Ecto neural progenitor cell (in vitro differentiated cells): ENCODE data around the gene ORAI3.

Source experiments
- DNase-seq: peaks from one replicate; pipeline ENCODE4 v3.0.0-alpha.2; 2018; ENCODE audit warnings: low spot score

The ORAI3 gene

DNA sequence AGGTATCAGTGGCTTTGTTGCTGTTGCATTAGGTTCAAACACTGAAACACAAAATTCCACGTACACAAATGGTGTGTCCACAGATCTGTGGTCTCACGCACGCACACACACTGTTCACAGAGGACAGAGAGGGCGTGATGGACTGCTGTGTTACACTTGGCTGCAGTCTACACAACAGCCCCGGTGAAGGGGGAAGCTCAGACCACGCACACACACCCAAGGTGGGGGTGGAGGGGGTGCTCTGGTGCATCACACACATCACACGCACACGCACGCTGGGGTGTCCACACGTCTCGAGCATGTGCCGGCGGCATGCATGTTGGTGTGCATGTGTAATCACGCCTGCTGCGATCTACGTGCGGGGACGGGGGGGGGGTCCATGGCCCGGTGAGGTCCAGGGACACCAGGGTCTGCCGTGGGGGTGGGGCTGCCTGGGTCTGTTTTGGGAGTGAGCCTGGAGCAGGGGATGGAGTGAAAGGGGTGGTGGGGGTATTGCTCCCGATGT, 43.5 kb downstream of the ORAI3 start:
- no peak for DNase-seq

DNA sequence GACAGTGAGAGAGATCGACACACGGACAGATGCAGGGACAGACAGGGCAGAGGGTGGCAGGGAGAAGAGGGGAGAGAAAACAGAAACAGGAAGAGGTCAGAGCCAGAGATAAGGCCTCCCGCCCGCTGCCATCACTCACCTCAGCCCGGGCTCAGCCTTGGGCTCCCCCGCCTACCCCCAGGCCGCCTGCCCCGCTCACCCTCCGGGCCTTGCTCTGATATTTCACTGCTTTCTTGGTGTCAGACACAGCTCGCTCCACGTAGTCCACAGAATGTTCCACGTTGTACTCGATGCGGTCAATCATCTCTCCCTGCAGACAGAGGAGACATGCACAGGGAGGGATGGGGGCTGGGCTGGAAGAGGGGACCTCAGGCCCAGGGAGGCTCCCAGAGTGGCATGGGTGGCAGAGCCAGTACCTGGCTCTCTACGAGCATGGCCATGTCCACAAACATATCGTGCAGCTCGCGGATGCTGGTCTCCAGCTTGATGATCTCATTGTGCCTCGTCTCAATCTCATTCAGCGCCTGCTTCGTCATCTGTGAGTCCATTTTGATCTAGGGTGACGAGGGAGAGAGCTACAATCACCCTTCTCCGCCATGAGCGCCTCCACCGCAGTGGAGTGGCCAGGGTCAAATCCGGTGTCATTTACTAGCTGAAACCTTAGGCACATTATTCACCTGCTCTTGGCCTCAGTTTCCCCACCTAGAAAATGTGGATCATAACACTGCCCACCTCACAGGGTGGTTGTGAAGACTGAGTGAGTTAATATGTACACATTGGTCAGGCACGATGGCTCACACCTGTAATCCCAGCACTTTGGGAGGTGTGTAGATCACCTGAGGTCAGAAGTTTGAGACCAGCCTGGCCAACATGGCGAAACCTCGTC, 44.3 kb downstream of the ORAI3 start:
- DNase-seq, result no peak

DNA sequence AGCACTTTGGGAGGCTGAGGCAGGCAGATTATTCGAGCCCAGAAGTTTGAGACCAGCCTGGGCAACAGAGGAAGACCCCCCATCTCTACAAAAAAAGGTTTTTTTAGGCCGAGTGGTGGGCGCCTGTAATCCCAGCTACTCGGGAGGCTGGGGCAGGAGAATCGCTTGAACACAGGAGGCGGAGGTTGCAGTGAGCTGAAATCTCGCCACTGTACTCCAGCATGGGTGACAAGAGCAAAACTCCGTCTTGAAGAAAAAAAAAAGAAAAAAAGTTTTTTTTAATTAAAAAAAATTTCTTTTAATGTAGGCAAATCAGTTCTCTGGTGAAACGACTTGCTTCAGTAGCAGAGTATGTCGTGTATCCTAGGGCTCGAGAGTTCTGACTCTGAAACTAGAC, 47.1 kb downstream of the ORAI3 start:
- no peak for DNase-seq

DNA sequence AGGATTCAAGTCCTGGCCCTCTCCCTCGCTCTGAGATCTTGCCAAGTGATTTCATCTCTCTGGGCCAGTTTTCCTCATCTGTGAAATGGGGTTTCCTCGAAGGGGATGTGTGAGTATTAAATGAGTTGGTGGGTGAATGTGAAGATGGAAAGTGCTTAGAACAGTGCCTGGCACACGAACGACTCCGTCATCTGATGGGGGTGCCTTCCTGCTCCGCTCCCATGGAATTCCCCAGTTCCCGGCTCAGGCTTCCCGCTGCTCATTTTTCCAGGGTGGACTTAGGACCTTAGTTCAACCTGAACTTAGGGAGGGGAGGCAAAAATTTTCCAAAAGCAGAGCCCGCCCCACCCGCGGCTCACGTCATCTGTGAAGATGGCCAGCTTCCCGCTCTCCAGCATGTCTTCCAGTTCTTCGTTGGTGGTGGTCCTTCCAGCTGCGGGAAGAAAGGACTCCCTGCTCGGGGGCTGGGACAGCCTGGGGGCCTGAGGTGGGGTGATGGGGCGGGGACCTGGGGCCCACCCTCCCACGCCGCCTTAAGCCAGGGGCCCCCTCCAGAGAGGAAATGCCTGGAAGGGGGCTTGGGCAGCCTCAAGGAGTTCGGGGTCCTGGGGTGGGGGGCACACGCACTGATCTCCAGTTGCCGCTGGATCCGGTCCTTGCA, 47.6 kb downstream of the ORAI3 start:
- DNase-seq, result no peak

DNA sequence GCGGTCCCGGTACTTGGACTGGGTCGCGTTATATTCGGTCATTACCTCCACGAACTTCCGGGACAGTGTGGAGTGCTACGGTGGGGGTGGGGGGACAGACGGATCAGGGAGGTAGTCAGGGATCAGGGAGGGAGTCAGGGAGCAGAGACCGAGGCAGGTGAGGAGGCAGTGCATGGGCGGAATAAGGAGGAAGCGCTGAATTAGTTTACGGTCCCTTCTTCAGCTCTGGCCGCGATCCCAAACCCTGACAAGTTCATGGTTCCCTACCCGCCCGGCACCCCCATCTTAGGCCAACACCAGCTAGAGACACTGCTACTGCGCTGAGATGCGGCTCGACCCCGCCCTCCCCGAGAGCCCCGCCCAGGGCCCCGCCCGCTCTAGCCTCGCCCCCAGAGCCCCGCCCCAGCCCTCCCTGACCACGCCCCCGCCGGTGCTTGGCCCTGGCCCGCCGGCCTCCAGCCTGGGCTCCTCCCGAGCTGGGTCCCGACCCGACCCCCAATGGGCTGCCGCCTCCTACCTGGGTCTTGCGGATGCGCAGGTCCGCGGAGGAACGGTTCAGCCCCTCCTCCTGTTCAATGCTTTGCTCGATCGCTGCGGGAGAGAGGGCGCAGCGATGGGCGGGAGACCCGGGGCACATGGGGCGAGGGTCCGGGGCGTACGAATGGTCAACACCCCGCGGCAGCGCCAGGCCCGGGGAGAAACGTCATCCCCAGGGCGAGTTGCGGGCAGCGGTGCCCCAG, 48.3 kb downstream of the ORAI3 start:
- DNase-seq, result peak; percentile 84

DNA sequence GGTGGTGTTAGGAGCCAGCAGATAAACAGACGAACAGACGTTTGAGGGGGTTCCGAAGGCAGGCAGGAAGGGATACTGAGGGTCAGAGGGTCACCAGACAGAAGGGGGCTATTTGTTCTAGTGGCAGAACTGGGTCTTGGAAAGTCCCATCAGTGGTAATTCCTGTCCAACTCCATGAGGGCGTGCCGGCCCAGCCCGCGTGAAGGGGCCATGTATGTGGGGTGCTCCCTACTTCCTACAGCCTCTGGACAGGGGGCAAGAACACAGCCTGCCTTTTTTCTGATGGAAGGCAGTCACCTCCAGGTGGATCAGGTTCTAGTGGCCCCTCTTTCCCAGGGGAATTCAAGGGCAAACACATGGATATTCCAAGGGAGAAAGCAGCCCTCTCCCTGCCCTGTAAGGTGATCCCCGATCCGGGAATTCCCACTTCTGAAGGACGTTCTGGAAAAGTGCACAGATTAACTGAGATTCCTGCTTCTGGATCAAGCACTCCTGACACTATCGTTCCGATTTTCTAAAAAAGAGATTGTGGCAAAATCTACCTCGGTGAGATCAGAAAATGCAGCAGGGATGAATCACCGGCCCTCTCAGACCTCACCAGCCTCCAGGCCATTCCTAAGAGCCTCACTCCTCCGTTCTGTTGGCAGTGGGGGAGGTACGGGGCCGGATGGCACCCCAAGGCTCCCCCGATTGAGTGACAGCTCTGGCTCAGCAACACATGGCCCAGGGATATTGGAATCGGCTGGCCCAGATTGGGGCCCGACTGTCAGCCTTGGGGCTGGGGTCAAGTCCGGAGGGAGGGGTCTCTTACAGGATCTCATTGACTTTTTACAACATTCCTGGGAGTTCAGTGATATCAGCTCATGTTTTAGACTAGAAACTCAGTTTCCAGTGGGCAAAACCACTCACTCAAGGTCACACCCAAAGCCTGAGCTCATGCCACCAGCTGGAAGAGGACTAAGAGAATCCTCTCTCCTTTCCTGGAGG, 49.1 kb downstream of the ORAI3 start:
- DNase-seq, result no peak

DNA sequence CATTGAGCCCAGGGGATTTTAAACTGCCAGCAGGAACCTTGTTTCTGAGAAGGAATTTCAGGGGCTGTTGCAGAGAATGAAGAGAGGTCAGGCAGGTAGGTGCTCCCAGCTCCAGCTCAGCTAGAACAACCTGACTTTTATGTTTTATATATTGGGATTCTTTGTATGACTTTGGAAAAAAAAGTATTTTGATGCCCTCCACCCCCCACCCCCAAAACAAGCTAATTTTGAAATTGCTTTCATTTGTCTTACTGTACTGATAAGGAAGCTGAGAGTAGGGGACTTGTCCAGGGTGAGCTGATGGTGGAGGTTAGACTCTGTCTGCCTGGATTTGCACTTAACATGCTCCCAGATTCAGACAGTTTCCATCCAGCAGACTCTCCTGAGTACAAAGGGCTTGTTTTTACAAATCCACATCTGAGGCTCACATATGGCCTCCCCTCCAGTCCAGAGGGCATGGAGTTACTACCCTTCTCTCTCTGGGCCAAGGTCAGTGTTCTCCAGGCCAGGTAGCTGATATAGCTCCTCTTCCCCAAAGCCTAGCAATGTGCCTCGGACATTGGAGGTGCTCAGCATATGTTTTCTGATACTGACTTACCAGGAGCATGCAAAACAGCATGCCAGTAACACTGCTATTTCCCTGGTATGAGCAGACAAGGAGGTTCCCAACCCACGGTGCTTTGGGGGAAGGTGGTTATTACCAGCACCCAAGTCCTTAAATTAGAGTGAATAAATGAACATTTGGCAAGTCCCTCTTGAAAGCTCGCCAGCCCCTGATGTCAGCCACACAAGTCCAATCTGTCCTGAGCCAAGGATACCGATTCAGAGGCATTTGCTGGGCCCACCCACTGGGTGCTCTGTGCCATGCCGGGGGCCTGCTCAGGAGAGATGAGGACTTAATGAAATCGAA, 50.2 kb downstream of the ORAI3 start:
- DNase-seq, result no peak

DNA sequence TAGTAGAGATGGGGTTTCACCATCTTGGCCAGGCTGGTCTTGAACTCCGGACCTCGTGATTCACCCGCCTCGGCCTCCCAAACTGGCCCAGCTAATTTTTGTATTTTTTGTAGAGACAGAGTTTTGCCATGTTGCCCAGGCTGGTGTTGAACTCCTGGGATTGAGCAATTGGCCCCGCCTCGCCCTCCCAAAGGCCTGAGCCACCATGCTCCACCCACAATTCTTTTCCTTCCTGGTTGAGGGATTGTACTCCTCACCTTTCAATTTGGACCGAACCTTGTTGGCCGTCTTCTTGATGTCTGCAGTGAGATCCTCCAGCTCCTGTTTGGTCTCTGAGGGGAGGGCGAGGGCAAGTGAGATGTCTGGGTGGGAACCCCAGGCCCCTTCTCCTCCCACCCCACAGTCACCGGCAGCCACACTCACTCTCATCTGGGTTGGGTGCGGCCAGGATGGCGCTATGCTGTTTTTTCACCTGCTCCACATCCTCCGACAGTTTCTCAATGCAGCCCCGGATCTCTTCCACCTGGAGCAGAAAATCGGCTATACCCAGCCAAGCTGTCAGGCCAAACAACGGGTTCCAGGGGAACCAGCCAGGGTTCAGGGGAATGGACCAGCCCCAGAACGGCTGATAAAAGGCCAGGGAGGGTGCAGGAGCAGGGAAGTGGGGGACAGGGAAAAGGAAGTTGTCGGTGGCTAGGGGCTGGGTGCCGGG, 52.0 kb downstream of the ORAI3 start:
- DNase-seq, result no peak

DNA sequence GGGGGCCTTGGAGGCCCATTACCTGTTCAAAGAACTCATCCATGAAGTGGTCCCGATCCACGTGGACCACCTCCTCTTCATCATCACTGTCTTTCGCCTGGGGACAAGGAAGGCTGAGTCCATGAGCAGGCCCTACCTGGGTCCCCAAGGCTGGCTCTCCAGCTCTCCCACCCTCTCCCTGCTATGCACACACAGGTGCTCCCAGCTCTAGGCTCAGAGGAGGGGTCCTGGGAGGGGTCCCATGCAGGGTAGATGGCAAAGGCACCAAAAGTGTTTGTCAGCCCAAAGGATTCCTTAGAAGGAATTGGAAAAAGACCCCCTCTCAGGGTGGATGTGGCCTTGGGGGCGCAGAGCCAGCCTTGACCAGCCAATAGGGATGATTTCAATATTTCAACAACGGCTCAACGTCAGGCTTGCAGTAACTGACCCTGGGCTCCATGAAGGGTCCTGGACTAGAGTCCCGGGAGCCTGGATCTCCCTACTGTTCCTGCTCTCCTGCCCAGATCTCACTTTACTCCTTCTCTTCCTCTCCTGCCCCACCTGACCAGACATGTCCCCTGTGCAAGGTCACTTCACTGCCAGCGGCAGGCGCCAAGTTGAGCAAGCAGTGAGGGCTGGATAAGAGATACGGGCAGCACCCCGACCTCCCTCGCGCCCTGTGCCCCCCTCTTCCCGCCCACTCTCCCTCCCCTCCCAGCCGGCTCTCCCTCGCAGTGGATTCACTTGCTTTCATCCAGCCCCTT, 52.8 kb downstream of the ORAI3 start:
- no peak for DNase-seq

DNA sequence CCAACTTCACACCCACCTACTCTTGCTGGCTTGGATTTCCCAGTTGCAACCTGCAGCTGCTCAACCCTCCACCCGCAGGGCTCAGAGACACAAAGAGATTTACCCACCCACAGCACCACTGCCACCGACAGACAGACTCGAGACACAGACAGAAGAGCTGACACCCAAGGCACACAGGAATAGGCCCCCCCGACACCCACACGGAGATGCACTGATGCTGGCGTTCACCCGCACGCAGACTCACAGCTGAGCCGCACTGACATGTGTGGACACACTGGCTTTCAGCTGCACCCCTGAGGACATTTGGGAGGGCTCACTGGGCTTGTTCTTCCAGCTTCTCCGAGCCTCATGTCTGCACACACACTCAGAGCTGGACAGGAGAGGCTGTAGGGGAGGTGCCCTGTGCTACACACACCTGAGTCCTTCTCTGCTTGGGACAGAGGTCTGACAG, 53.4 kb downstream of the ORAI3 start:
- no peak for DNase-seq

DNA sequence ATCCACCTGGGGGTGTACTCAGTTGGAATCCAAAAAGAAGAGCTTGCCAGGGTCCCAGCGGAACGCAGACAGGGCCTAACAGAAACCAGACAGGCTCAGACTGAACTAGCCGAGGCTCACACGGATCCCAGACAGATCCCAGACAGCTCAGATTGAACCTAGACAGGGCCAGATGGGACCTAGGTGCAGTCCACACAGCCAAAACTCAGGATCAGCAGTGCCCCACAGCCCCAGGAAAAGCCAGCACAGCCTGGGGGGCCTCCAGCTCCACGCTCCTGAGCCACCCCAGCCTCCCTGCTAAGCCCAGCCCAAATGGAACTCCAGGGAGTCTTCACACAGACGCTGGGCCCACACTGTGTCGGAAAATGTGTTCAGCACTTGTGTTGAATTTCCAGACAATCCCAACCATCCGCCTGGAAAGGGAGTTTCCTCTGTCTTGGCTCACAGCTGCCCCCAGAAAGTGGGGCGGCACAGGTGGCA, 54.0 kb downstream of the ORAI3 start:
- no peak for DNase-seq

DNA sequence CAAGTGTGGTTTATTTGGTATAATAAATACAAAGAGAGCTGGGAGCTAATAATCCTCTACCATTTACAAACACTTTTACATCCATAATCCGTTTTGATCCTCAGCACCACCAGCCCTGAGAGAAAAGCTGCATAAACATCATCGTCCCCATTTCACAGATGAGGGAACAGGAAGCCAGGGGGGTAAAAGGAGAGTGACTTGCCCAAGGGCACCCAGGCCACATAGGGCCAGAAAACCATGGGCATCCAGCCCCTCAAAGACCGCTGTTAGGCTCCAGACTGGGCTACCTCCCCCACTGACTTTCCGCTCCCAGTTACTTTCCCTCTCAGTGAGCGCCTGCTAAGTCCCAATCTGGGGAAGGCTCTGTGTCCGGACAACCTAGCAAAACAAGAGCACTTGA, 54.9 kb downstream of the ORAI3 start:
- no peak for DNase-seq
